SK-N-SH treated with all-trans-retinoic acid at 6 μM for 48 hours (cell line): ENCODE data around the gene ATAD3B.

ENCODE experiments used
- ARNTL ChIP-seq: fragments of 450-650 bp; formaldehyde crosslinking; IDR thresholded peaks from 2 replicates; pipeline ENCODE4 v1.5.0; 2020; ENCODE audit warnings: low read depth, mild to moderate bottlenecking, moderate library complexity, borderline replicate concordance
- CSDC2 ChIP-seq: fragments of 250-450 bp; sonication (Bioruptor Pico); IDR thresholded peaks from 2 replicates; pipeline ENCODE4 v1.5.0; 2020; ENCODE audit warnings: mild to moderate bottlenecking, moderate library complexity
- ISL1 ChIP-seq: fragments of 250-450 bp; sonication (Bioruptor Pico); IDR thresholded peaks from 2 replicates; pipeline ENCODE4 v2.1.2; 2022; ENCODE audit warnings: mild to moderate bottlenecking, moderate library complexity
- POU6F1 ChIP-seq: fragments of 250-450 bp; sonication (Bioruptor Pico); IDR thresholded peaks from 2 replicates; pipeline ENCODE4 v1.8.0; 2021; ENCODE audit warnings: low read depth, mild to moderate bottlenecking, moderate library complexity, borderline replicate concordance
- RARB ChIP-seq: fragments of 250-450 bp; sonication (Bioruptor Pico); IDR thresholded peaks from 2 replicates; pipeline ENCODE4 v1.8.0; 2021; ENCODE audit warnings: mild to moderate bottlenecking, moderate library complexity
- ZFP30 ChIP-seq: fragments of 450-650 bp; formaldehyde crosslinking; IDR thresholded peaks from 2 replicates; pipeline ENCODE4 v1.5.0; 2022; ENCODE audit warnings: mild to moderate bottlenecking, moderate library complexity
- ZNF70 ChIP-seq: fragments of 450-650 bp; formaldehyde crosslinking; IDR thresholded peaks from 2 replicates; pipeline ENCODE4 v1.5.0; 2020; ENCODE audit warnings: mild to moderate bottlenecking, moderate library complexity
- ZNF8 ChIP-seq: fragments of 450-650 bp; formaldehyde crosslinking; IDR thresholded peaks from 2 replicates; pipeline ENCODE4 v1.5.0; 2020; ENCODE audit warnings: mild to moderate bottlenecking, moderate library complexity

- TF ChIP-seq POU6F1 (CRISPR knock-in tag) (no peak), ZFP30 (CRISPR knock-in tag) (no peak), CSDC2 (no peak), ARNTL (no peak), ZNF70 (CRISPR knock-in tag) (no peak), ZNF8 (CRISPR knock-in tag) (no peak), RARB (CRISPR knock-in tag) (no peak), ISL1 (CRISPR knock-in tag) (no peak)
Measured at GRCh38 chr1:1426496-1427105, 45.0 kb upstream of the ATAD3B start.
